Fibroblast of lung (primary cell): ENCODE results near the gene RAPGEF4. TPM values are rescaled to one million over a fixed set of nuclear protein-coding genes. Genes with fewer than 3 reads are reported as not detected.

Experiments
- DNase-seq, 2 donors: peaks; one replicate each; pipeline versions ENCODE4 v3.0.0 to v3.0.0-alpha.2; 2010; ENCODE audit warnings: low read depth in 2 of 2
- H2AFZ ChIP-seq: 2 replicates; pipeline ENCODE4 v1.5.1; 2012; ENCODE audit warnings: low read length, control low read depth, inconsistent platforms
- H3K27ac ChIP-seq: 2 replicates; pipeline ENCODE4 v1.5.1; 2011; ENCODE audit warnings: low read length, control low read depth; ENCODE audit not compliant: insufficient read depth
- H3K27me3 ChIP-seq: 2 replicates; pipeline ENCODE4 v1.5.1; 2011; ENCODE audit warnings: mild to moderate bottlenecking, low read length; ENCODE audit not compliant: control insufficient read depth, insufficient read depth
- H3K36me3 ChIP-seq: 2 replicates; pipeline ENCODE4 v1.5.1; 2011; ENCODE audit warnings: low read length; ENCODE audit not compliant: control insufficient read depth, insufficient read depth
- H3K4me1 ChIP-seq: 2 replicates; pipeline ENCODE4 v1.5.1; 2011; ENCODE audit warnings: low read length; ENCODE audit not compliant: control insufficient read depth, insufficient read depth; ENCODE audit errors: extremely low read depth
- H3K4me2 ChIP-seq: 2 replicates; pipeline ENCODE4 v1.5.1; 2011; ENCODE audit warnings: low read length, control low read depth; ENCODE audit not compliant: insufficient read depth; ENCODE audit errors: extremely low read depth
- H3K4me3 ChIP-seq, 4 experiments: fragments of 200-600 bp in 1 of 4; sonication (generic) in 1 of 4; replicated peaks in 1 of 4; 2 replicates each; pipeline ENCODE4 v1.5.1; 2011 to 2016; ENCODE audit warnings: low read length in 4 of 4, low read depth in 3 of 4, mild to moderate bottlenecking in 3 of 4, control low read depth in 2 of 4, inconsistent platforms in 1 of 4, mixed read lengths in 1 of 4; ENCODE audit not compliant: insufficient read depth in 1 of 4; ENCODE audit errors: control extremely low read depth in 1 of 4
- H3K79me2 ChIP-seq: 2 replicates; pipeline ENCODE4 v1.5.1; 2012; ENCODE audit warnings: mild to moderate bottlenecking, low read length, inconsistent platforms; ENCODE audit not compliant: control insufficient read depth, insufficient read depth
- H3K9ac ChIP-seq: 2 replicates; pipeline ENCODE4 v1.5.1; 2011; ENCODE audit warnings: mild to moderate bottlenecking, low read length, control low read depth; ENCODE audit not compliant: insufficient read depth
- H3K9me3 ChIP-seq: 2 replicates; pipeline ENCODE4 v1.5.1; 2012; ENCODE audit warnings: low read depth, low read length; ENCODE audit not compliant: control insufficient read depth, insufficient read depth
- H4K20me1 ChIP-seq: 2 replicates; pipeline ENCODE4 v1.5.1; 2011; ENCODE audit warnings: low read length; ENCODE audit not compliant: control insufficient read depth, insufficient read depth; ENCODE audit errors: extremely low read depth
- EZH2 ChIP-seq: IDR thresholded peaks from 2 replicates; pipeline ENCODE4 v1.5.1; 2012; ENCODE audit warnings: low read length, control low read depth, mild to moderate bottlenecking; ENCODE audit errors: missing control alignments
- polyA plus RNA-seq, 2 donors: library from polyadenylated mRNA; depleted of rRNA in 1 of 2; stranded (reverse) in 1 of 2; unstranded in 1 of 2; fragments of >200 nt; gene quantifications; 2 replicates each; pipeline ENCODE4 v1.2.1, GENCODE V29; 2011 to 2012; ENCODE audit warnings: missing spikeins in 1 of 2
- total RNA-seq: library from RNA; depleted of rRNA; stranded (reverse); fragments of >200 nt; gene quantifications from 2 replicates; pipeline ENCODE4 v1.2.1, GENCODE V29; 2014
- TF ChIP-seq, protein P1 (sequence below), 2 donors: IDR thresholded peaks in 1 of 2; conservative IDR thresholded peaks in 1 of 2; 1 replicate in 1 of 2; 2 replicates in 1 of 2; pipeline ENCODE4 v1.5.1; 2011 to 2012; ENCODE audit warnings: low read length in 2 of 2, control low read depth in 1 of 2, inconsistent platforms in 1 of 2, low read depth in 1 of 2, mild to moderate bottlenecking in 1 of 2

The RAPGEF4 gene
- total and polyA plus RNA-seq, 2 donors (not counting 1 experiment from before 2014, with no cell fraction given): 0.51 to 3.0 TPM

DNA sequence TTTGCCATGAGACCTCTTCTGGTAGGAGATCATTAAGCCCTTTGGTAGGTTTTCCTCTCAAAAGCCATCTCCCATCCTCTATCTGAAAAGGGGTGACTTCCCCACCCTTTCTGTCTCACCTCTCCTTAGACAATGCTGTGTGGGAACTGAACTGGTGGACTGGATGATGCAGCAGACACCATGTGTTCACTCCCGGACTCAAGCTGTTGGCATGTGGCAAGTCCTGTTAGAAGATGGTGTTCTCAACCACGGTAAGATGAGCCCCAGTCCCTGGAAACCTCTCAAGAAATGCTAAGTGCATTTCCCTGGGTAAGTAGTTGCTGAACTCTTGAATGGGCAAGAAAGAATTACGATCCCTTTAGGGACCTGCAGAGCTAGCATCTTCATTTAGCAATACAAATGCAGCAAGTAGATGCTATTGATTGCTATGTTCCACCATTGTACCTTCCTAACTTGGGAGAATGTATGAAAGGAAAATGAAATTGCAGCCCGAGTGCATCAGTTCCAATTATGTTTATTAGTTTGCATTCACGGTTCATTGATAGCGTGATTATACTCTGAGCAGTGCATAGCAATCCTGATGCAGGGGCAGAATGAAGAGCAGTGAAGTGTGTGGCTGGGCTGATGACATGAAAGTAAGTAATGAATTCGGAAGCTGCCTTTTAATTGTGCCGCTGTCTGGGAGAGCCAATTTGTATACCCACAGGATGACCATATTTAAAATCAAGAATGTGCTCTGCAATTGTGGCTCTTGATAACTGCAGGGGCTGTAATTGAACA lies 230.0 kb downstream of the RAPGEF4 start:
- no peak overlapping the region for H3K9ac ChIP-seq
- DNase-seq: peak in 1 of 2 donors; percentile 22
- H2AFZ ChIP-seq: no peak overlapping the region
- no peaks in the 10 kb centered on the region for H3K9me3 ChIP-seq
- no peaks in the 10 kb centered on the region for H4K20me1 ChIP-seq
- no peak overlapping the region for H3K4me3 ChIP-seq
- no peaks in the 10 kb centered on the region for H3K79me2 ChIP-seq
- no peaks in the 10 kb centered on the region for H3K27me3 ChIP-seq
- no peak overlapping the region for H3K4me2 ChIP-seq
- H3K4me1 ChIP-seq: peaks cover 13% of the 10 kb centered on the region
- no peak overlapping the region for H3K27ac ChIP-seq
- H3K36me3 ChIP-seq: no peaks in the 10 kb centered on the region
- no peak for TF ChIP-seq EZH2
- TF ChIP-seq, protein P1, sequence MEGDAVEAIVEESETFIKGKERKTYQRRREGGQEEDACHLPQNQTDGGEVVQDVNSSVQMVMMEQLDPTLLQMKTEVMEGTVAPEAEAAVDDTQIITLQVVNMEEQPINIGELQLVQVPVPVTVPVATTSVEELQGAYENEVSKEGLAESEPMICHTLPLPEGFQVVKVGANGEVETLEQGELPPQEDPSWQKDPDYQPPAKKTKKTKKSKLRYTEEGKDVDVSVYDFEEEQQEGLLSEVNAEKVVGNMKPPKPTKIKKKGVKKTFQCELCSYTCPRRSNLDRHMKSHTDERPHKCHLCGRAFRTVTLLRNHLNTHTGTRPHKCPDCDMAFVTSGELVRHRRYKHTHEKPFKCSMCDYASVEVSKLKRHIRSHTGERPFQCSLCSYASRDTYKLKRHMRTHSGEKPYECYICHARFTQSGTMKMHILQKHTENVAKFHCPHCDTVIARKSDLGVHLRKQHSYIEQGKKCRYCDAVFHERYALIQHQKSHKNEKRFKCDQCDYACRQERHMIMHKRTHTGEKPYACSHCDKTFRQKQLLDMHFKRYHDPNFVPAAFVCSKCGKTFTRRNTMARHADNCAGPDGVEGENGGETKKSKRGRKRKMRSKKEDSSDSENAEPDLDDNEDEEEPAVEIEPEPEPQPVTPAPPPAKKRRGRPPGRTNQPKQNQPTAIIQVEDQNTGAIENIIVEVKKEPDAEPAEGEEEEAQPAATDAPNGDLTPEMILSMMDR (conservative IDR thresholded peaks at IDR 0.05 in 1 of 2, IDR thresholded peaks at IDR 0.05 in 1 of 2; ENCODE audit: low read depth in 1 of 2, low read length in 2 of 2): no peak

DNA sequence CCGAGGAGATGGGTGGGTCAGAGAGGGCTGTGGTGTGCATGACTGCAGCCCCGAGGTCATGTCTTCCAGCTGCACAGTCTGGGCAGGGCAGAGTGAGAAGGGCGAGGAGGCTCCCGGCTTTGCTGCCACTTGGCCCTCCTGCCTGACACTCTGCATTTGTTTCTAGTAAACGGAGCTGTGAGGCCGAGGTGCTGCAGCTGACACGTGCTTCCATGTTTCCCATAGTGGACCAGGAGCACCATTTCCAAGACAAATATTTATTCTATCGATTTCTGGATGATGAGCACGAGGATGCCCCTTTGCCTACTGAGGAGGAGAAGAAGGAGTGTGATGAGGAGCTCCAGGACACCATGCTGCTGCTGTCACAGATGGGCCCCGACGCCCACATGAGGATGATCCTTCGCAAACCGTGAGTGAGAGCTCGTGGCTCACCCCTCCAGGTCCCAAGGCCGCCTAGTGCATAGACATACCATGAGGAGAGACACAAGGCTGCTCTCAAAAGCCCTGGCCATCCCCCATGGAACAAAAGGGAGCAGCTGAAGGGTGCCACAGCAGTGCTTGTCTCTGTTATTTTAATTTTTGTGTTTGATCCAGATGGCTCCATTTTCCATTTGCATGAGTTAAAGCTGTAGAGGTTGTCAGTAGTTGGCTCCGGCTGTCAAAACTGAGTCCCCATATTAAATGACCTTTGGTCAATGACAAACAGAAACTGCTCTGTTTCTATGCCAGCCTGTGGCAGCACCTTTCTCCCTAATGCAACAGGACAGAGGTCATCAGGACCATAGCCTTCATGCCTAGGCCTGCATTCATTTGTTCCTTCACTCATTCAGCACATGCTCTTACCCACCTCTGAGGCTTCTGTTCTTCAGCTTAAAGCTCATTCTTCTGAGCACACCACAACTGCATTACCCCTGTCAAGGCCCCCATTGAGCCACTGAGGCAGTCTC lies 231.7 kb downstream of the RAPGEF4 start:
- TF ChIP-seq EZH2: no peak
- TF ChIP-seq, protein P1 (conservative IDR thresholded peaks at IDR 0.05 in 1 of 2, IDR thresholded peaks at IDR 0.05 in 1 of 2; ENCODE audit: low read depth in 1 of 2, low read length in 2 of 2): no peak
- no peaks in the 10 kb centered on the region for H3K79me2 ChIP-seq
- H3K9ac ChIP-seq: no peak overlapping the region
- no peak for DNase-seq
- H3K27me3 ChIP-seq: no peaks in the 10 kb centered on the region
- no peak overlapping the region for H2AFZ ChIP-seq
- no peak overlapping the region for H3K4me3 ChIP-seq
- no peaks in the 10 kb centered on the region for H4K20me1 ChIP-seq
- H3K27ac ChIP-seq: no peak overlapping the region
- no peaks in the 10 kb centered on the region for H3K9me3 ChIP-seq
- H3K4me1 ChIP-seq: peaks cover 13% of the 10 kb centered on the region
- H3K4me2 ChIP-seq: peak overlapping the region; percentile 48
- H3K36me3 ChIP-seq: no peaks in the 10 kb centered on the region

DNA sequence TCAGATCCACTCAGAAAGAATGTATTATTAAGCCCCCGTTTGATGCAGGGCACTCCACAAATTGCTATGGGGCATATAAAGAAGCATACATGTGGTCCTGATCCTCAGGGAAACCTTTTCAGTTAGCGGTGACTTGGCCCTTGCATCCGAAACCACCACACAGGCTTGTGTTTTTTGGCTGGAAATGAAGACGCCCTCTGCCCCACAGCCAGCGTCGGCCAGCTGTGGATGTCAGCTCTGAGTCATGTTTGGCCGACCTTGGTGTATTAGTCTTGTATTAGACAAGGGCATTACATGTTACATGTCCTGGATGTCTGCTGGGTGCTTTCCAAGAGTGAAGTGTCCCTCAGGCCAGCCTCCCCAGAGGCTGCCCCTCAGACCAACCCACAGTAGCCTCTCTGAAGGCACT lies 232.4 kb downstream of the RAPGEF4 start:
- H3K9ac ChIP-seq: no peak overlapping the region
- H3K4me3 ChIP-seq: no peak overlapping the region
- H3K4me2 ChIP-seq: peak overlapping the region; percentile 48
- TF ChIP-seq EZH2: no peak
- TF ChIP-seq, protein P1 (conservative IDR thresholded peaks at IDR 0.05 in 1 of 2, IDR thresholded peaks at IDR 0.05 in 1 of 2; ENCODE audit: low read depth in 1 of 2, low read length in 2 of 2): no peak
- no peaks in the 10 kb centered on the region for H3K79me2 ChIP-seq
- H3K27ac ChIP-seq: no peak overlapping the region
- peak; percentile 93 to 97 for DNase-seq
- no peaks in the 10 kb centered on the region for H4K20me1 ChIP-seq
- no peak overlapping the region for H2AFZ ChIP-seq
- no peaks in the 10 kb centered on the region for H3K36me3 ChIP-seq
- no peaks in the 10 kb centered on the region for H3K9me3 ChIP-seq
- no peaks in the 10 kb centered on the region for H3K27me3 ChIP-seq
- H3K4me1 ChIP-seq: peaks cover 7% of the 10 kb centered on the region
